ENCODE data around the gene KCNAB2.

Gene KCNAB2

DNA sequence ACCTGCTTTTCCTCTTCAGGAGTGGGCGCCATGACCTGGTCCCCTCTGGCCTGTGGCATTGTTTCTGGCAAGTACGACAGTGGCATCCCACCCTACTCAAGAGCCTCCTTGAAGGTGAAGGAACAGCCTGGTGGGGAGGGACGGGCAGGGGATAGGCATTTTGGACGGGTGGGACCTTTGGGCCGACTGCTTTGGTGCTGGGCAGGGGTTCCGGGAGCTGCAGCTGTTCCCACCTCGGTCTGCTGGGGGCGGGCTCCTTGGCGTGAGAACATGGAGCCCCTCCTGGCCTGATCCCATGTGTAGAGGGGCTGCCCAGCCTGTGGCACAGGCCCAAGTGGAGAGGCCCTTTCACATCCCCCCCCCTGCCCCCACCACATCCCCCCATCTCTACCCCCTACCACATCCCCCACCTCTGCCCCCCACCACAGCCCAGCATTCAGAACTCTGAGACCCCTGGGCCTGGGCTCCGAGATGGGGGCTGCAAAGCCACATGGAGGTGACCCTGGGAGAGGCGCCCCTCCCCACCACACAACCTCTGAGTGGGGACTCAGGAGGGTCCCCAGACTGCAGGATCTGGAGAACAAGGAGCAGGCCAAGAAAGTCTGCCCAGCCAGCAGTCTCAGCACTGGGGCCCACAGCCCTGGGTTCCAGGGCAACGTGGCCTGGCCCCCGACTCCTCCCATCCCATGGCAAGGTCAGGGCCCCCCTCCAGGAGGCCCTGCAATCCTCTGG lies 50.0 kb downstream of the KCNAB2 start:
- no peak for DNase-seq

DNA sequence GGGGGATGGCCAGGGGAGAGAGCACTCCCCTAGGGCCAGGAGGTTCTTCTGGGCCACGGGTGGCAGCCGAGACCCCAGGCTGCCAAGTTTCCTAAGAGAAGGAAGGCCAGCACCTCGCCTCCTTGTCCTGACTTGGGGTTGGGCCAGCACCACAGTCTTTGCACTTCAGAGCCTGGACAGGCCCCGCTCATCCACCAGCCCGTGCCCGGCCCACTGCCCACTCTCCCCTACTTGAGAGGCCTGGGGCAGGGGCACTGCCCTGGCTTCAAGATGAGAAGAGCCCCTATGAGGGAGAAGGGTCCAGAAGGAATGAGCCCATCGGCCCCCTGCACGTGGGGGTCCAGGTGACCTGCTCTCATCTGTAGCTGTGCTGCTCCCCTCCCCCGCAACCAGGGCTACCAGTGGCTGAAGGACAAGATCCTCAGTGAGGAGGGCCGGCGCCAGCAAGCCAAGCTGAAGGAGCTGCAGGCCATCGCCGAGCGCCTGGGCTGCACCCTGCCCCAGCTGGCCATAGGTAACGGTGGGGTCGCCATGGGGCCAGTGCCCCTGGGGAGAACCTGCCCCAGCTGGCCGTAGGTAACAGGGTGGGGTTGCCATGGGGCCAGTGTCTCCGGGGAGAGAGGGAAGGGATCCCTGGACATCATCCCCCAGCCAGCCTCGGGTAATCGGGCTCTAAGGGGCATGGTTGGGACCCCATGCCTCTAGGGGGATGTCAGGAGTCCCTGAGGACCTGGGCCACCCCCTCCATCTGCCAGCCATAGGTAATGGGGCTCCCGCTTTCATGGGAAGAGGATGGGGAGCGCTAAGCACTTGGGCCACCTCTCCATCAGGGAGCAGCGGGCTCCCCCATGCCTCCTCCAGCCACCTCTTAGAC lies 50.8 kb downstream of the KCNAB2 start:
- DNase-seq: no peak

DNA sequence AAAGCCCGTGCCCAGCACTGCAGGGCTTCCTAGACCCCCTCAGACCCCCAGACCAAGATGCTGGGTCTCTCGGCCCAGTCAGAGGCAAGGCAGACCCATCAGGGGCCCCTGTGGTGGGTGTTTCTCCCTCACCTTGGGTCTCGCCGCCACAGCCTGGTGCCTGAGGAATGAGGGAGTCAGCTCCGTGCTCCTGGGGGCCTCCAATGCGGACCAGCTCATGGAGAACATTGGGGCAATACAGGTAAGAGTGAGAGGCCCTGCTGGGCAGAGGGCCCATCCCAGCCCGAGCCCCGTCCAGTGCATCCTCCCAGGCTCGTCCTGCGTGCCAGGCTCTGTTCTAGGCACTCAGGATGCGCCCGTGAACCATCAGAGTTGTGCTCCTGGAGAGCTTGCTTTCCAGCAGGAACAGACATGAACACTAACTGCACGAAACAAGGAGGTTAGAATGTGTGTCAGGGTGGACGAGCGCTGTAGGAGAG lies 51.5 kb downstream of the KCNAB2 start:
- no peak for DNase-seq

DNA sequence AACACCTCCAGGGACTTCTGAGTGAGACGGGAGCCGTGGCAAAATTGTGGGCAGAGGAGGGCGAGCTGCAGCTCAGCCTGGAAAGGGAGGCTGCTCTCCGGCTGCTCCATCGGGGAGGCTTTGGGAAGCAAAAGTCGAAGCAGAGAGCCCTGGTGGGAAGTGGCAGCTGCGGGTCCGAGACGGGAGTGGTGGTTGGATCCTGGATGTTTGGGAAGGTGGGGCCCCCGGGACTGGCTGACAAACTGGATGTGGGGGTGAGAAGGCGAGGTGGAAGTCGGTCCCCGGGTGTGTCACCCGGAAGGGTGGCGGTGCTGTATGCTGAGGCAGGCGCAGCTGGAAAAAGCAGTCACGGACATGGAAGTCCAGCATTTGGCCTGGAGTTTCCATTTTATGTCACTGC lies 52.1 kb downstream of the KCNAB2 start:
- DNase-seq: no peak

DNA sequence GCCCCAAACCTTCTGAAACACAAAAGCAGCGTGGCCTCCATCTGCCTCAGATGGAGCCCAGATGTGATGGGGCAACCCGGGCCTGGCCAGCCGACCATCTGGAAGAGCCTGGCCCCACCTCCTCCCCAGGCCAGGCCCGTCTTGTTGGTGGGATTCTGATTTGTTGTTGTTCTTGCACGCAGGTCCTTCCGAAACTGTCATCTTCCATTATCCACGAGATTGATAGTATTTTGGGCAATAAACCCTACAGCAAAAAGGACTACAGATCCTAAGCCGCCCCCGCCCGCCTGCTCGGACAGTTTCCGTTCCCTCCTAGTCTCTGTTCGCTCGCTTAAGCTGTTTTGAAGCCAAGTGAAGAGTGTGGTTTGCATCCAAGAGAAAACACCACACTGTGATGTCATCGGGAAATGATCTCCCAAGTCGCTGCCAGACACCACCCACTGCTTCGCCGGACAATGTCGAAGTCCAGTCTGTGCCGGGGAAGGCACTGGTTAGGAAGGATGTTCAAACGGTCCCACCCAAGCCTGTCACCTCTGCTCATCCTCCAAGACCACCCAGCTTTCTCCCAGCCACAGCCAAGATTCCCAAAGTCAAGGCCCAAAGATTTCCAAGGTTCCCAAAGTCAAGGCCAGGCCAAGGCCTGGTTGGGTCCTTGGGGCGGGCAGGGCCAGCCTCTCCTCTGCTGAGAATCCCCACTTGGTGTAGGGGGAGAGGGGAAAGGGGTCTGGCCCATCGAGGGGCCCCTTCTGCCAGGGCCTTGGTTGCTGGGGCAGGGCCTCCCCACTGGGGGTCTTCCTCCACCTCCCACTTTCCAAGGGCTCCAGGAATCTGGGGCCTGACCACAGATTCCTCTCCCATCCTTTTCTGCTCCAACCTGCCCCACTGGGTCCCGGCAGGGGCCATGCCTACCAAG lies 52.9 kb downstream of the KCNAB2 start:
- DNase-seq: peak in 1 of 51 donors; percentile 44

DNA sequence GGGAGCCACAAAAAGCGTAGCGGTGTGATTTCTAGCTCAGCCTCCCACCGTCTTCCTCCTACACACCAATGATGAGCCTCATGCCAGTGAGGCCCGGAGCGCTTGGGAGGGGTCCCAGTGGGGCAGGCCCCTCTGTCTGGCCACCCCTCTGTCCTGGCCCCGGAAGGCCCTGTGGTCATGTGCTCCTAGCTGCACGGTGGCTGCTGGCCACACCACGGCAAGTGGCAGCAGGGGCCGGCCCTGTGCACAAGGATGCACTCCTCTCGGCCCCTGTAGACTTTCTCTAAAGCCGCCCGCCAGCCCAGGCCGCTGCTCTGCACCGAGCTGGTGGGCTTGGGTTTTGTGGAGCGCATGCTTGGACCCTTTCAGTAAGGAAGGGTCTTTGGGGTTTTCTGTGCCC lies 53.6 kb downstream of the KCNAB2 start:
- no peak for DNase-seq

DNA sequence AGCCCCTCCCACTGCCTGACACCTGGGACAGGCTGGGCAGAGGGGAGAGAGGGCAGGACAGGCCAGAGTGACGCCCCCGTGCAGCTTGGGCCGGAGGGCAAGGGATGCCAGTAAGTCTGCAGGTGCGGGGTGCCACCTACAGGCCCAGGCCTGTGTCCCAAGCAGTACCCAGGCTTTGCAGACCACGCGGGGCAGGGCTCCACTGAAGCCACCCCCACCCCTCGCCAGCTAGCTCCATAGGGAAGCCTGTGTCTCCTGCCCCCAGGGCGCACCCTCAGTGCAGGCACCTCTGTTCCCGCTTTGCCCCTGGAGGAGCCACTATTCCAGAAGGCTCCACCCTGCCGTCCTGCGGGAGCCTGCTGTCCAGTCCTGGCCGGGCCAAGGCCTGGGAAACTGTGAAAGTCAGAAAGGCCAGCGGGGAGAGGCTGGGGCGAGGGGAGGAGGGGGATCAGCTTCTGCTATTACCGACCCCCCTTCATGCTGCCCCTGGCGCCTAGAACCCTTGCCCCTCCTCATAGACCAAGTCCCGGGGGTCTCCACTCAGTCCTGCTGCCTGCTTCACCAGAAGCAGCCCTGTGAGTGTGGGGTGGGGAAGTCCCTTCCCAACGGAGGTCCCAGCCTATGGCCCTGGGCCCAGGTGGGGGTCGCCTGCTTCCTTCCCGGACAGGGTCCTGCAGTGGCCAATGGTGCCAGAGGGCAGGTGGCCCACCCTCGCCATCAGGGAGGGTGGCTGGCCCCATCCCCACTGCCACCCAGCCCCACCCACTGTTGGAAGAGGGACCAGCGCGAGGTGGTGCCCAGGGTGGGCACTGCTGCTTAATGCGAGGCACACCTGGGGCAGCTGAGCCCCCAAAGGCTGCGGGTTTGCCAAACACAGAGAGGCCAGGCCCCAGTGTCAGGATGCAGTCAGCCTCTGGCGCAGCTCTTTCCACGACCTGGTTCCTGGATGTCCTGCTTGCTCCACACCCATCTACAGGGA lies 54.4 kb downstream of the KCNAB2 start:
- DNase-seq: no peak

DNA sequence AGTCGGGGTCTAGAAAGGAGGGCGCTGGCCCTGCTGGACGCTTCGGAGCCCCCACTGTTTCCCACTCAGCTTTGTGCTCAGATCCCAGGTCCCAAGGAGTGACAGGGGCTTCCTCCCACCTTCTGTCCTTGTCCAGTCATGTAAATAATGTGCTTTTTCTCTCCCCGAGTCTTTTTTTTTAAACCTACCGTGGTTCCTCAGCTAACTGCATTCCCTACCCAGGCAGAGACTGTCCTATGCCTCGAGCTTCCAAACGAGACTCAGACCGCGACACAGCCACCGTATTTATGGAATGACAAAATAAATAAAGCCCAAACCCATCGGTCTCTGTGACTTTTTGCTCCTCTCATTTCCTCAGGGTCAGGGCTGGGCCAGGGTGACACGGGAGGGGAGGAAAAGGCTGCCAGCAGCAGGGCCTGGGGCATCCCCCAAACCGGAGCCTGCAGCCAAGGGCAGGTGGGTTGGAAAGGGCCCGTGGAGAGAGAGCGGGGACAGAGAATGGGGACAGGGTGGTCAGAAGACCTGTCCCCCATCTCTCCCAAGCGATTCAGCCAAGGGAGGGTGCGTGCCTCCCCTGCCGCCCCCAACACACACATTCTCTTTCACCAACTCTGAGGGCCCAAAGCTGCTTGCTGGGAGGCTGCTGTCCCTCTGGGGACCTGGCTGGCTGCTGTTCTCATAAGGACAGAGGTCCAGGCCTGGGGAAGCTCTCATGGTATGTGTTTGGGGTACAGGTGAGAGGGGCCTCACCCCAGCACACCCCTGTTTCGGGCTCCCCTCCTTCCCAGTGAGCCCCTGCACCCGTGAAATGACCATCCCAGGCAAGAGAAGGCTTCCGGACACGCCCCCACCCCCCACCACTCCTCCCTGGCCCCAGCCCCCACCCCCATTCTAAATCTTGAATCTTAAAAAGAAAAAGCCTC lies 55.4 kb downstream of the KCNAB2 start:
- no peak for DNase-seq

DNA sequence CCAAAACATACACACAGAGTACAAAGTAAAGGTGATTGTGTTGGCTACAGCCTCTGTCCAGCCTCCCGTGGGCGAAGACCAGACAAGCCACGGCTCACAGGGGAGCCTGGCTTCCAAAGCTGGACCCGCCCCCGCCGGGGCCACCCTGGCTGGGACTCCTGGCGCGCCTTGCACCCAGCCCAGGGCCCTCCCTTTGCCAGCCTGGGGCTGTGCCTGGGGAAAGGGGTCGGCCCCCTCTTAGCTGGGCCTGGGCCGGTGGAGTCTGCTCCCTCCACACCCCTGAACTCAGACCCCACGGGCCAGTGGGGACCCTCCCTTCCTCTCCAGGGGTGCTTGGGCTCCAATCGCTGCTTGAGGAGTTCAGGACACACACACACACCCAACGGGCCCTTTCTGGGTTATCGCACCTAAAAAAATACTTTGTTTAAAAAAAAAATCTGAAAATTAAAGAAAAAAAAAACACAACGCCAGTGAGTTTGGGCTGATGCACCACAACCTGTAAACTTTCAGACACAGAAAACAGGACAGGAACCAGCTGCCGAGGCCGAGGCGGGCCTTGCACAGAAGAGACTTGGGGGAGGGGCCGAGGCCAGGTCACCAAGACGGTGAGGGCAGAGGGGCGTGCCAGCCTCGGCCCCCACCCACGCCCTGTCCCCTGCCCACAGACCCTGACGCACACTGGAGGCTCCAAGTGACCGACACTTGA lies 56.3 kb downstream of the KCNAB2 start:
- no peak for DNase-seq

DNA sequence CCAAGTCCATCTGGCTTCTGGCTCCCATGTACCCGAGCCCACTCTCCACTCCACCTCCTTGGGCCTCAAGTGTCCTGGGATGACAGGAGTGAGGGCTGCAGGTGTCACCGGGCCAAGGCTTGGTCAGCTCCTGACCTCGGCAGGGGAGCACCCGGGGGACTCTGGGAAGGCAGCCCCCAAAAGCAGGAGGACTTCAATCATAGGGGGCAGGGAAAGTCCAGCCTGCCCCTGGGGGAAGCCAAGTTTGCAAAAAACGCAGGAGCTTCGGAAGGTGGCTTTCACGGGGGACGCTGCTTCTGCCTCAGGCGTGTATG lies 56.8 kb downstream of the KCNAB2 start:
- DNase-seq: no peak

DNA sequence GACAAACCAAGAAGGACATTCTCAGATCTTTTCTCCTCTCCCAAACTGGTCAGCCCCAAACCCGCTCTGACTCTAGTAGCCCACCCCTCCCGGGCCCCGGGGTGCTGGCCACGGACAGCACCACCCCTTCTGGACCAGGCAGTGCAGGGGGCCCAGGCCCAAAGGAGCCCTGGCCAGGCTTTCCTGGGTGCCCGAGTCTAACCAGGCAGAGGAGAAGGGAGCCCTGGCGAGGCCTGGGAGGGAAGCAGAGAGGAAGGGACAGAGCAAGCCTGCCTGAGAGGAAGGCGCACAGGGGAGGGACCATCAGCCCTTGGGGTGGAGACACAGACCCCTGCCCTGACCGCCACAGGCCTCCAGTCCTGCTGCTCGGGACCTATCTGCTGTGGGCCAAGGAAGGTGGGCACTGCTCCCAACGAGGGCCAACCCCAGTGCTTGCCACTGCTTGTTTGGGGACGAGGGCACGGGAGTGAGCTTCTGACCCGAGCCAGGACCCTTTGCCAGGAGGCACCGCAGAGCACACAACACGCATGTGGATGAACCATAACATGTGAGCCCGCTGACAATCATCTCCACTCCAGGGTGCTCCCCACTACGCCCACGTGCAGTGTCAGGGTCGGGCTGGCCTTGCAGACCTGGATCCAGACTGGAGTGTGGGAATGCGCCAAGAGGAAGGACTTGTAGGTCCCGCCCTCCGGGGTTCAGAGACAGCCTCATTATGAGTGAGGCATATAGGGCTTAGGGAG lies 57.6 kb downstream of the KCNAB2 start:
- DNase-seq: no peak

DNA sequence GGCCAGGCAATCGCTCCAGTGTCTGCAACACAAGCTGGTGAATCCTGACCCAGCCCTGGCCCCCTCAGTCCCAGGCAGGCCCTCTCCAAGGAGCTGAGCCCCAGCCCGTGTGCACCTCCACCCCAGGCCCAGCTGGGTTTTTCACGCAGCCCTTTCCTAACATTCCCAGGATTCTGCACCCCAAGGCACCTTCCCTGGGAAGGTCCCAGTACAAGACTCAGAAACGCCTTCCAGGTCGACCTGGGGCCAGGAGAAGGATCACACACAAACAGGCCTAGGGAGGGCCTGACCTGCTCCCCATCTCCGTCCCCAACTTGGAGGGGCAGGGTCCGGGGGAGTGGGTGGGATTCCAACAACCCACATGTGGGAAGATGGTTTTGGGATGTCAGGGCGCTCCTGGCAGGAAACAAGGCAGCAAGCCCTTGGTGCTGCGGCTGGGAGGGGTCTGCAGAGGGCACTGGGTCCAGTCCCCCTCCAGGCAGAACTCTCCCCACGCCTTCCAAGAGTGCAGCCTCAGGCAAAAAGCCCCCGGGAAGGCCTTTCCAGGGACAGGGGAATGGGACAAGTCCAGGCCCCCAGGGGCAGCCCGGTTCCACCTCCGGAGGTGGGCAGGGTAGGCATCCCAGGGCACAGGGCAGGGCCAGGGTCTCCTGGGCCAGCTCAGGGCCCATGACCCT lies 58.3 kb downstream of the KCNAB2 start:
- DNase-seq: no peak

DNA sequence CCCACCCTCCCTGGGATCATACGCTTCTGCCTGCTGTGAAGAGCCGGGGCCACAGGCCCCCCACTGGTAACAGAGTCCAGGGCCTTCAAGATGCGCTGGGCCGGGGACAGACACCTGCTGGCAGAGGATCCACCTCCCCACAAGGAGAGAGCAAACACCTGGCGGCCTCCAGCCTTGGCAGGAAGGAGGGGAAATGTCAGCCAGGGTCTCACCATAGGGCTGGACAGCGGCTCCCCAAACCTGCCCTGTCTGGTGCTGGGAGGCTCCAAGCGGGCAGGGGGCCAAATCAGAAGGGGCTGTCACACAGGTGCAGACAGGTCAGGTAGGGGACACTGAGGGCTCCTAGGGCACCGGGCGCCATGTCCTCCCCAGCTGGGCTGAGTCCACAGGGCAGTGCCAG lies 58.9 kb downstream of the KCNAB2 start:
- no peak for DNase-seq

DNA sequence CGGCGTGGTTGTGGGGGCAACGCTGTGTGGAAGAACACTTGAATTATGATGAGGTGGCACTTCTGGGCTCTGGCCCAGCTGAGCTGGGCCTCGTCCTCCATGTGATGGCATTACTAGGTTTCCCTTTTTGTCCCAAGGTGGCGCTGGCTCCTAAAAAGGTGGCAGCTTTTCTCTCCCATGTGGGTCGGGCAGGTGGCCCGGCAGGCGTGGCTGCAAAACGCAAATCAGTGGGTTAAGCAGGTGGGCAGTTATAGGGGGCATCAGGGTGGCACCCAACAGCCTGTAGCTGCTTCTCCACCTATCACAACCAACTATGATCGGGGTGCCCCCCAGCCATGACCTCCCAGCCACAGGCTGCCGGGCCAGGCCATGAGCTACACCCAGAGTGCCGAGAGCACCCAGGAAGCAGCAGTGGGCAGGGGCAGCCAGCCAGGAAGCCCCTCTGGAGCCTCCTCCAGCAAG lies 59.6 kb downstream of the KCNAB2 start:
- peak in 1 of 51 donors; percentile 24 for DNase-seq

DNA sequence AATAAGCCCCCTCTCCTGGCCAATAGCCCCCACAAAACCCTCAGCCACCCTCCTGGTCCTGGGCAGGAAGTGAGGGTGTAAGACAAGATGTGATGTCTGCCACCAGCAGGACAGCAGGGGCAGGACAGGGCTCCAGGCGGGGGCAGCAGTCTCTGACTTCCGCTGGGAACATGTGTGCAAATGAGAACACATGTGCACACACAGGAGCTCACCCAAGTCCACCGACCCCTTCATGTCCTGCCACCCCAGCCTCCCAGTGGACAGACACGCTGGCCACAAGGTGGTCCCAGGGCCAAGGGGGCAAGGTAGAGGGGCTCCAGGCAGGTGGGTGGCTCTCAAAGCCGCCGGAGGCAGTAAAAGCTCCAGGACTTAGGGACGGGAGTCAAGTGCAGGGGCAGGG lies 60.1 kb downstream of the KCNAB2 start:
- no peak for DNase-seq

DNA sequence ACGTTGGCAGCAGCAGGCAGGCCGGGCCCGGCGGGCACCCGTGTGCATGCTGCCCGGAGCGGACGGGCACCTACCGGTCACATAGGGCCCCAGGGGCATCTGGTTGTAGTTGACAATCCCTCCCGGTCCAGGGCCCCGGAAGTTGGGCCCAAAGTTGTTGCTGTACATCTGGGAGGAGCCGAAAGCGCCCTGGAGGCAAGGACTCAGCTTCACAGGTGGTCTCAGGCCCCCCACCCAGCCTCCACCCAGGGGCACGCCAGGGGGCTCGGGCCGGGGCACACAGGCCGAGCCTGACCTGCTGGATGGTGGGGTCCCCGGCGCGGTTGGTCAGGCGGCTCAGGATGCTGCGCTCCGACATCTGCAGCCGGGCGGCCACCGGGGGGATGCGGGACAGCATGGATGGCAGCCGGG lies 60.6 kb downstream of the KCNAB2 start:
- DNase-seq: no peak

DNA sequence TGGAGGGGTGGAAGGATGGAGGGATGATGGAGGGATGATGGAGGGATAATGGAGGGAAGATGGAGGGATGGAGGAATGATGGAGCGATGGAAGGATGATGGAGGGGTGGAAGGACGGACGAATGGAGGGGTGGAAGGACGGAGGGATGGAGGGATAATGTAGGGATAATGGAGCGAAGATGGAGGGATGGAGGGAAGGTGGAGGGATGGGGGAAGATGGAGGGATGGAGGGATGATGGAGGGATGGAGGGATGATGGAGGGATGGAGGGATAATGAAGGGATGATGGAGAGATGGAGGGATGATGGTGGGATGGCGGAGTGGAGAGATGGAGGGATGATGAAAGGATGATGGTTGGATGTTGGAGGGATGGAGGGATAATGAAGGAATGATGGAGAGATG lies 61.3 kb downstream of the KCNAB2 start:
- no peak for DNase-seq
